ENCODE measurements around the gene GRAMD1B. TPM values are rescaled to one million over a fixed set of nuclear protein-coding genes. Genes with fewer than 3 reads are reported as not detected.

GRAMD1B gene
- total and polyA plus RNA-seq, 4 donors: 0.29 to 2.6 (median 1.3) TPM

- H3K4me1 ChIP-seq (ENCODE audit: control insufficient read depth in 4 of 4, insufficient read depth in 4 of 4, low read length in 3 of 4): peaks cover 0 to 9% (median 3%) of the 10 kb centered on the region in 4 donors
- peak overlapping the region in 1 of 3 donors; percentile 3 for H3K4me3 ChIP-seq (ENCODE audit: low read depth in 1 of 3, low read length in 3 of 3)
- H3K27me3 ChIP-seq (ENCODE audit: control insufficient read depth in 4 of 4, insufficient read depth in 4 of 4, low read length in 3 of 4): no peaks in the 10 kb centered on the region
- no peak for DNase-seq (ENCODE audit: low spot score)
- H3K27ac ChIP-seq (ENCODE audit: low read depth in 1 of 2, low read length in 2 of 2): no peak overlapping the region
- H3K36me3 ChIP-seq (ENCODE audit: control insufficient read depth in 4 of 4, insufficient read depth in 3 of 4, low read depth in 1 of 4, low read length in 3 of 4): no peaks in the 10 kb centered on the region
- WGBS: 20% methylated on average over 23 of the region's 23 CpGs
- no peaks in the 10 kb centered on the region for H3K9me3 ChIP-seq (ENCODE audit: control insufficient read depth in 4 of 4, low read length in 3 of 4)
- no peak for TF ChIP-seq ATF3 (IDR thresholded peaks at IDR 0.05)
- no peak for TF ChIP-seq HNF4G (IDR thresholded peaks at IDR 0.05)
- TF ChIP-seq JUND (IDR thresholded peaks at IDR 0.05): no peak
- no peak for TF ChIP-seq ZBTB33 (IDR thresholded peaks at IDR 0.05)
- TF ChIP-seq MAX (IDR thresholded peaks at IDR 0.05): no peak
- no peak for TF ChIP-seq TAF1 (conservative IDR thresholded peaks at IDR 0.05)
- TF ChIP-seq EGR1 (IDR thresholded peaks at IDR 0.05; ENCODE audit: low read depth in 2 of 2): no peak
- TF ChIP-seq SP1 (IDR thresholded peaks at IDR 0.05): no peak
- TF ChIP-seq CTCF (IDR thresholded peaks at IDR 0.05; ENCODE audit: low read depth, low read length, missing input control): no peak
- TF ChIP-seq REST (IDR thresholded peaks at IDR 0.05): no peak
- TF ChIP-seq GABPA (IDR thresholded peaks at IDR 0.05 in 1 of 2, conservative IDR thresholded peaks at IDR 0.05 in 1 of 2): no peak
- TF ChIP-seq RXRA (IDR thresholded peaks at IDR 0.05): no peak
- TF ChIP-seq FOXA1 (IDR thresholded peaks at IDR 0.05): no peak
- TF ChIP-seq YY1 (IDR thresholded peaks at IDR 0.05): no peak
- no peak overlapping the region for H3K9ac ChIP-seq (ENCODE audit: low read depth in 1 of 2, low read length in 2 of 2)
Observed at GRCh38 chr11:123560006-123560405, 129.9 kb downstream of the GRAMD1B start.

- no peaks in the 10 kb centered on the region for H3K36me3 ChIP-seq (ENCODE audit: control insufficient read depth in 4 of 4, insufficient read depth in 3 of 4, low read depth in 1 of 4, low read length in 3 of 4)
- H3K4me1 ChIP-seq (ENCODE audit: control insufficient read depth in 4 of 4, insufficient read depth in 4 of 4, low read length in 3 of 4): peaks cover 0 to 9% (median 3%) of the 10 kb centered on the region in 4 donors
- no peak overlapping the region for H3K27ac ChIP-seq (ENCODE audit: low read depth in 1 of 2, low read length in 2 of 2)
- WGBS: 93% methylated on average over 5 of the region's 5 CpGs
- H3K27me3 ChIP-seq (ENCODE audit: control insufficient read depth in 4 of 4, insufficient read depth in 4 of 4, low read length in 3 of 4): no peaks in the 10 kb centered on the region
- DNase-seq (ENCODE audit: low spot score): no peak
- TF ChIP-seq NR2F2 (IDR thresholded peaks at IDR 0.05) (no peak), MAX (IDR thresholded peaks at IDR 0.05) (no peak), TAF1 (conservative IDR thresholded peaks at IDR 0.05) (no peak), YY1 (IDR thresholded peaks at IDR 0.05) (no peak), FOXA2 (IDR thresholded peaks at IDR 0.05) (no peak), FOXA1 (IDR thresholded peaks at IDR 0.05) (no peak), RXRA (IDR thresholded peaks at IDR 0.05) (no peak)
- no peak overlapping the region for H3K9ac ChIP-seq (ENCODE audit: low read depth in 1 of 2, low read length in 2 of 2)
- H3K9me3 ChIP-seq (ENCODE audit: control insufficient read depth in 4 of 4, low read length in 3 of 4): no peaks in the 10 kb centered on the region
- H3K4me3 ChIP-seq (ENCODE audit: low read depth in 1 of 3, low read length in 3 of 3): no peak overlapping the region
Observed at GRCh38 chr11:123561431-123561800, 131.3 kb downstream of the GRAMD1B start.

Data from liver (tissue), 9 donors.